ENCODE data around the gene OR2W1. TPM values are rescaled to one million over a fixed set of nuclear protein-coding genes. Genes with fewer than 3 reads are reported as not detected.

Gene OR2W1, protein sequence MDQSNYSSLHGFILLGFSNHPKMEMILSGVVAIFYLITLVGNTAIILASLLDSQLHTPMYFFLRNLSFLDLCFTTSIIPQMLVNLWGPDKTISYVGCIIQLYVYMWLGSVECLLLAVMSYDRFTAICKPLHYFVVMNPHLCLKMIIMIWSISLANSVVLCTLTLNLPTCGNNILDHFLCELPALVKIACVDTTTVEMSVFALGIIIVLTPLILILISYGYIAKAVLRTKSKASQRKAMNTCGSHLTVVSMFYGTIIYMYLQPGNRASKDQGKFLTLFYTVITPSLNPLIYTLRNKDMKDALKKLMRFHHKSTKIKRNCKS
- not detected in 2 replicates for polyA plus RNA-seq (2012; rRNA removed)
- not detected in 2 replicates for polyA plus RNA-seq (2012; cell fraction: cytosol; rRNA removed)
- not detected in 2 replicates for polyA plus RNA-seq (2012; cell fraction: nucleus; rRNA removed)

DNA sequence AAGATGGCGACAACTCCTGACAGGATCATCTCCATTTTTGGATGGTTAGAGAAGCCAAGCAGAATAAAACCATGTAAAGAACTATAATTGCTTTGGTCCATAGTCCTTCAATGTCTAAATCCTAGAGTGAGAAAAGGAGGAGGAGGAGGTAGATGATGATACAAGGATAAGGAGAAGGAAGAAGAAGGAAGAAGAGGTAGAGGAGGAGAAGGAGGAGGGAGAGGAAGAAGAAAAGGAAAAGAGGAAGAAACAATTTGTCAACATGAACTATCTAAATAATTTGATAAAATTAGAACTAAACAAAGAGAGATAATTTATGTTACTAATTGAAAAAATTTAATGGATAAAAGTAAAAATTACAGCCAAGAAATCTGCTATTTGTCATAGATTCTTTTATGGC lies at the start of gene OR2W1:
OR2W1 (minus strand) TSS at position 101 of the 400 bp plus-strand sequence; CDS start at position 101, 0 bp downstream.
- H3K4me3 ChIP-seq (ENCODE audit: low read depth in 2 of 2, low read length in 1 of 2): no peak within 1 kb of the TSS
- H3K27ac ChIP-seq (ENCODE audit: low read depth in 2 of 2, low read length in 1 of 2): no peak within 1 kb of the TSS
- ChIA-PET CTCF (no interaction called here), POLR2A (no interaction called here)
- no peak within 1 kb of the TSS for H2AFZ ChIP-seq (ENCODE audit: low read depth)
- H3F3A ChIP-seq (replicated peaks; ENCODE audit: insufficient read depth): no peaks in the 10 kb centered on the region
- no peak within 1 kb of the TSS for H3K4me2 ChIP-seq
- no peaks in the 10 kb centered on the region for H3K79me2 ChIP-seq (ENCODE audit: insufficient read depth)
- H3K4me1 ChIP-seq (ENCODE audit: control insufficient read depth in 1 of 2, insufficient read depth in 2 of 2, low read depth in 1 of 2, low read length in 1 of 2): no peaks in the 10 kb centered on the region
- H3K9me2 ChIP-seq: no peaks in the 10 kb centered on the region
- WGBS (ENCODE audit: low lambda C conversion rate): 3% methylated on average over 1 of the region's 1 CpG
- no peaks in the 10 kb centered on the region for H4K20me1 ChIP-seq (ENCODE audit: insufficient read depth)
- H3K27me3 ChIP-seq (ENCODE audit: insufficient read depth): no peaks in the 10 kb centered on the region
- H3K36me3 ChIP-seq (replicated peaks in 1 of 2; ENCODE audit: control insufficient read depth in 1 of 2, insufficient read depth in 2 of 2, low read length in 1 of 2): no peaks in the 10 kb centered on the region
- DNase-seq: no peak
- H3K9ac ChIP-seq: no peak within 1 kb of the TSS
- TF ChIP-seq TCF12 (IDR thresholded peaks at IDR 0.05) (no peak), RFX5 (IDR thresholded peaks at IDR 0.05; ENCODE audit: low read length) (no peak), RAD21 (IDR thresholded peaks at IDR 0.05; ENCODE audit: low read length) (no peak), USF1 (IDR thresholded peaks at IDR 0.05; ENCODE audit: borderline replicate concordance, low read depth) (no peak), JUND (IDR thresholded peaks at IDR 0.05) (no peak), MAX (IDR thresholded peaks at IDR 0.05; ENCODE audit: low read depth) (no peak), POLR2AphosphoS5 (IDR thresholded peaks at IDR 0.05; ENCODE audit: low read depth, low read length) (no peak)
- no peaks in the 10 kb centered on the region for H3K9me3 ChIP-seq

DNA sequence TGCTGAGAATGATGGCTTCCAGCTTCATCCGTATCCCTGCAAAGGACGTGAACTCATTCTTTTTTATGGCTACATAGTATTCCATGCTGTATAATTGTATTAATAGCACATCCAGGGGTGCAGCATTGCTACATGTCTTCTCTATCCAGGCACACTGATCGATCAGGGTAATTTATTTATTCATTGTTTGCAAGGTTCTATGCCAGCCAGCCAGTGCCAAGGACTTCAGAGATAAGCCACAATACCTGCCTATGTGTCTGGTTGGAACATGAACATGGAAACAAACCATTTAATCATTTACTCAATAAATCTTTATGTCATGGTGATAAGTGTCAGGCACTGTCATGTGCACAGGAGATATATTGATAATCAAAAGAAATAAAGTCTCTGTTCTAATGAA lies 48.0 kb upstream of the OR2W1 start:
- DNase-seq: no peak
- Histone ChIP-seq H3K79me2 (ENCODE audit: insufficient read depth) (no peaks in the 10 kb centered on the region), H3K4me3 (ENCODE audit: low read depth in 2 of 2, low read length in 1 of 2) (no peak overlapping the region), H3K9ac (no peak overlapping the region), H3K27me3 (ENCODE audit: insufficient read depth) (no peaks in the 10 kb centered on the region), H3F3A (replicated peaks; ENCODE audit: insufficient read depth) (no peaks in the 10 kb centered on the region), H4K20me1 (ENCODE audit: insufficient read depth) (no peaks in the 10 kb centered on the region), H3K4me2 (no peak overlapping the region), H3K9me2 (no peaks in the 10 kb centered on the region), H3K27ac (ENCODE audit: low read depth in 2 of 2, low read length in 1 of 2) (no peak overlapping the region), H3K4me1 (ENCODE audit: control insufficient read depth in 1 of 2, insufficient read depth in 2 of 2, low read depth in 1 of 2, low read length in 1 of 2) (no peaks in the 10 kb centered on the region), H3K36me3 (replicated peaks in 1 of 2; ENCODE audit: control insufficient read depth in 1 of 2, insufficient read depth in 2 of 2, low read length in 1 of 2) (no peaks in the 10 kb centered on the region), H3K9me3 (no peaks in the 10 kb centered on the region), H2AFZ (ENCODE audit: low read depth) (no peak overlapping the region)
- TF ChIP-seq POLR2AphosphoS5 (IDR thresholded peaks at IDR 0.05; ENCODE audit: low read depth, low read length) (no peak), USF1 (IDR thresholded peaks at IDR 0.05; ENCODE audit: borderline replicate concordance, low read depth) (no peak), FOXJ3 (CRISPR knock-in tag; IDR thresholded peaks at IDR 0.05) (no peak), EZH2phosphoT487 (IDR thresholded peaks at IDR 0.05; ENCODE audit: borderline replicate concordance, low read depth) (no peak), NFIC (IDR thresholded peaks at IDR 0.05; ENCODE audit: borderline replicate concordance) (no peak), MAX (IDR thresholded peaks at IDR 0.05; ENCODE audit: low read depth) (no peak), RCOR1 (IDR thresholded peaks at IDR 0.05; ENCODE audit: low read length) (no peak)
- TF ChIP-seq, protein P1, sequence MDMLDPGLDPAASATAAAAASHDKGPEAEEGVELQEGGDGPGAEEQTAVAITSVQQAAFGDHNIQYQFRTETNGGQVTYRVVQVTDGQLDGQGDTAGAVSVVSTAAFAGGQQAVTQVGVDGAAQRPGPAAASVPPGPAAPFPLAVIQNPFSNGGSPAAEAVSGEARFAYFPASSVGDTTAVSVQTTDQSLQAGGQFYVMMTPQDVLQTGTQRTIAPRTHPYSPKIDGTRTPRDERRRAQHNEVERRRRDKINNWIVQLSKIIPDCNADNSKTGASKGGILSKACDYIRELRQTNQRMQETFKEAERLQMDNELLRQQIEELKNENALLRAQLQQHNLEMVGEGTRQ (IDR thresholded peaks at IDR 0.05; ENCODE audit: borderline replicate concordance, low read depth, low read length): no peak
- WGBS (ENCODE audit: low lambda C conversion rate): 3% methylated on average over 3 of the region's 3 CpGs
- CTCF ChIA-PET: no interaction called here
- POLR2A ChIA-PET: no interaction called here
